Neural cell (in vitro differentiated cells): ENCODE data around the gene KRT222. TPM values are rescaled to one million over a fixed set of nuclear protein-coding genes. Genes with fewer than 3 reads are reported as not detected.

Experiments
- H2AFZ ChIP-seq: fragments of 200-600, 300-800 bp; sonication (generic), shearing (Covaris generic); 2 replicates; pipeline ENCODE4 v1.6.0; 2014; ENCODE audit warnings: low read depth, mild to moderate bottlenecking, antibody characterized with exemption, low read length, moderate library complexity
- H3F3A ChIP-seq: fragments of 200-600 bp; shearing (Covaris generic); 2 replicates; pipeline ENCODE4 v1.6.1; 2016; ENCODE audit warnings: mild to moderate bottlenecking, moderate library complexity, mixed read lengths, antibody characterized with exemption, low read length; ENCODE audit not compliant: insufficient read depth, poor library complexity, severe bottlenecking
- H3K27ac ChIP-seq: fragments of 200-600, 300-800 bp; sonication (generic), shearing (Covaris generic); 2 replicates; pipeline ENCODE4 v1.5.1; 2014; ENCODE audit warnings: mild to moderate bottlenecking, low read length, moderate library complexity
- H3K27me3 ChIP-seq: fragments of 300-800, 200-600 bp; sonication (generic), shearing (Covaris generic); 2 replicates; pipeline ENCODE4 v1.6.0; 2014; ENCODE audit warnings: mild to moderate bottlenecking, low read depth, low read length, moderate library complexity; ENCODE audit not compliant: insufficient read depth
- H3K36me3 ChIP-seq: fragments of 300-800, 200-600 bp; sonication (generic), shearing (Covaris generic); 2 replicates; pipeline ENCODE4 v1.5.1; 2014; ENCODE audit warnings: mild to moderate bottlenecking, antibody characterized with exemption, low read length, moderate library complexity; ENCODE audit not compliant: insufficient read depth
- H3K4me2 ChIP-seq: fragments of 300-800, 200-600 bp; sonication (generic), shearing (Covaris generic); 2 replicates; pipeline ENCODE4 v1.6.0; 2014; ENCODE audit warnings: mild to moderate bottlenecking, low read length
- H3K4me3 ChIP-seq: fragments of 300-800, 200-600 bp; sonication (generic), shearing (Covaris generic); 2 replicates; pipeline ENCODE4 v1.5.1; 2014; ENCODE audit warnings: mild to moderate bottlenecking, low read length, moderate library complexity
- H3K79me2 ChIP-seq: fragments of 200-600 bp; shearing (Covaris generic); replicated peaks from 2 replicates; pipeline ENCODE4 v1.6.0; 2014; ENCODE audit warnings: mild to moderate bottlenecking, low read length, moderate library complexity; ENCODE audit not compliant: insufficient read depth
- H3K9ac ChIP-seq: fragments of 300-800, 200-600 bp; sonication (generic), shearing (Covaris generic); 2 replicates; pipeline ENCODE4 v1.6.1; 2016; ENCODE audit warnings: mild to moderate bottlenecking, low read length, mixed read lengths
- H3K9me2 ChIP-seq: fragments of 200-600 bp; shearing (Covaris generic); 2 replicates; pipeline ENCODE4 v1.6.1; 2016; ENCODE audit warnings: mild to moderate bottlenecking, low read length, mixed read lengths; ENCODE audit not compliant: insufficient read depth
- H3K9me3 ChIP-seq: fragments of 200-600, 300-800 bp; sonication (generic), shearing (Covaris generic); 2 replicates; pipeline ENCODE4 v1.6.1; 2016; ENCODE audit warnings: mild to moderate bottlenecking, mixed run types, low read length, moderate library complexity, mixed read lengths
- H4K20me1 ChIP-seq: fragments of 200-600 bp; shearing (Covaris generic); 2 replicates; pipeline ENCODE4 v1.6.1; 2016; ENCODE audit warnings: mild to moderate bottlenecking, mixed run types; ENCODE audit not compliant: insufficient read depth
- CTCF ChIP-seq: fragments of 450-650 bp; IDR thresholded peaks from 2 replicates; pipeline ENCODE4 v1.5.1; 2014; ENCODE audit warnings: antibody characterized with exemption, mild to moderate bottlenecking, moderate library complexity; ENCODE audit not compliant: poor library complexity, severe bottlenecking
- EP300 ChIP-seq: fragments of 450-650 bp; conservative IDR thresholded peaks from 2 replicates; pipeline ENCODE4 v1.6.1; 2014; ENCODE audit warnings: antibody characterized with exemption, mild to moderate bottlenecking, moderate library complexity; ENCODE audit not compliant: poor library complexity, severe bottlenecking
- EZH2 ChIP-seq: fragments of 200-600, 300-800 bp; shearing (Covaris generic), sonication (generic); IDR thresholded peaks from 2 replicates; pipeline ENCODE4 v1.6.1; 2014; ENCODE audit warnings: antibody characterized with exemption, low read length, borderline replicate concordance, mild to moderate bottlenecking; ENCODE audit not compliant: insufficient read depth, poor library complexity, severe bottlenecking
- MXI1 ChIP-seq: fragments of 450-650 bp; conservative IDR thresholded peaks from 2 replicates; pipeline ENCODE4 v1.6.1; 2014; ENCODE audit warnings: antibody characterized with exemption, mild to moderate bottlenecking; ENCODE audit not compliant: poor library complexity, severe bottlenecking
- POLR2AphosphoS5 ChIP-seq: IDR thresholded peaks from 2 replicates; pipeline ENCODE4 v1.6.1; 2012
- RAD21 ChIP-seq: fragments of 450-650 bp; conservative IDR thresholded peaks from 2 replicates; pipeline ENCODE4 v1.6.1; 2014; ENCODE audit warnings: antibody characterized with exemption, mild to moderate bottlenecking, moderate library complexity
- REST ChIP-seq: IDR thresholded peaks from 2 replicates; pipeline ENCODE4 v1.6.1; 2012; ENCODE audit warnings: borderline replicate concordance
- SMC3 ChIP-seq: fragments of 450-650 bp; conservative IDR thresholded peaks from 2 replicates; pipeline ENCODE4 v1.6.1; 2014; ENCODE audit warnings: antibody characterized with exemption, mild to moderate bottlenecking, moderate library complexity; ENCODE audit not compliant: poor library complexity
- TAF1 ChIP-seq: IDR thresholded peaks from 2 replicates; pipeline ENCODE4 v1.6.1; 2012; ENCODE audit warnings: low read depth
- polyA plus RNA-seq: library from polyadenylated mRNA; depleted of rRNA; stranded (reverse); fragments of >200 nt; gene quantifications from 2 replicates; pipeline ENCODE4 v1.2.3, GENCODE V29; 2014

The KRT222 gene
- polyA plus RNA-seq, 1 donor from 2014 or later, result 15.1 TPM

- Histone ChIP-seq H3F3A (no peaks in the 10 kb centered on the region), H4K20me1 (no peaks in the 10 kb centered on the region), H3K27ac (no peak overlapping the region), H3K27me3 (no peaks in the 10 kb centered on the region), H3K9me3 (no peaks in the 10 kb centered on the region), H2AFZ (no peak overlapping the region), H3K79me2 (no peaks in the 10 kb centered on the region), H3K4me2 (no peak overlapping the region), H3K9ac (no peak overlapping the region), H3K4me3 (no peak overlapping the region), H3K9me2 (no peaks in the 10 kb centered on the region), H3K36me3 (no peaks in the 10 kb centered on the region)
- TF ChIP-seq RAD21 (no peak), REST (no peak), POLR2AphosphoS5 (no peak), SMC3 (no peak)
These were observed 6.3 kb upstream of the KRT222 start for GRCh38 chr17:40671282-40671681.

DNA sequence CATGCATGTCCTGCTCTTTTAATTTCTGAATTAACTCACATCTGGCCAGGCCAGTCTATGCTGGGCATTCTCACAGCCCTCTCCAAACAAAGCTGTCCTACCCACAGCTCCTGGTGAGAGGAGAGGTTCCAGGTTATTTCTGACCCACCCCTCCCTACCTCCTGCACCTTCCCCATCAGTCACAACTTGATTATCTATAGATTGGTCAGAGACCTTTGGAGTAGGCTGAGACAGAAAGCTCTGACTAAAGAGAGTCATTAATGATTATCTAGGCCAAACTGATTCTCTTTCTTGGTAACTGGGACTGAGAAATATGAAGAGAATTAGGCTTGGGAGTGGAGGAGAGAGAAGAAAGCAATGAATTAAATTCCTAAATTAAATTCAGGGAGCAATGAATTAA lies 1.4 kb upstream of the KRT222 start:
- Histone ChIP-seq H3K27ac (no peak overlapping the region), H3K79me2 (no peaks in the 10 kb centered on the region), H3K9me2 (no peaks in the 10 kb centered on the region), H3K9me3 (no peaks in the 10 kb centered on the region), H4K20me1 (no peaks in the 10 kb centered on the region), H3F3A (no peaks in the 10 kb centered on the region), H3K4me2 (no peak overlapping the region), H3K27me3 (no peaks in the 10 kb centered on the region), H3K36me3 (no peaks in the 10 kb centered on the region), H3K4me3 (no peak overlapping the region), H2AFZ (no peak overlapping the region), H3K9ac (no peak overlapping the region)
- TF ChIP-seq MXI1, result no peak
- TF ChIP-seq POLR2AphosphoS5, result no peak
- TF ChIP-seq SMC3, result no peak
- no peak for TF ChIP-seq CTCF
- TF ChIP-seq TAF1, result no peak
- no peak for TF ChIP-seq EP300
- no peak for TF ChIP-seq EZH2
- no peak for TF ChIP-seq REST
- no peak for TF ChIP-seq RAD21
